IPS-15b (cell line): ENCODE measurements around the gene GRK6.
"Not testable (repeated sequence)": the region's sequence is repeated elsewhere in the genome, so short reads cannot be mapped to it uniquely, and the experiment has no call there.

Experiments
- H3K27me3 ChIP-seq: one replicate; pipeline ENCODE4 v1.6.1; 2013; ENCODE audit warnings: low read length; ENCODE audit not compliant: control insufficient read depth, insufficient read depth
- H3K36me3 ChIP-seq: one replicate; pipeline ENCODE4 v1.6.1; 2013; ENCODE audit warnings: low read length; ENCODE audit not compliant: control insufficient read depth, insufficient read depth
- H3K4me1 ChIP-seq: one replicate; pipeline ENCODE4 v1.6.1; 2013; ENCODE audit warnings: mild to moderate bottlenecking, low read length; ENCODE audit not compliant: control insufficient read depth, insufficient read depth
- H3K4me3 ChIP-seq: one replicate; pipeline ENCODE4 v1.5.1; 2013; ENCODE audit warnings: low read depth, low read length
- H3K9ac ChIP-seq: one replicate; pipeline ENCODE4 v1.6.1; 2013; ENCODE audit warnings: low read depth, mild to moderate bottlenecking, low read length
- H3K9me3 ChIP-seq: one replicate; pipeline ENCODE4 v1.6.1; 2013; ENCODE audit warnings: mild to moderate bottlenecking, low read length; ENCODE audit not compliant: control insufficient read depth, insufficient read depth

Gene GRK6

GRCh38 chr5:177483994-177484901, 57.8 kb downstream of the GRK6 start:
- Histone ChIP-seq H3K27me3 (no peaks in the 10 kb centered on the region), H3K4me3 (no peak overlapping the region), H3K36me3 (peaks cover 41% of the 10 kb centered on the region), H3K9me3 (no peaks in the 10 kb centered on the region), H3K9ac (no peak overlapping the region), H3K4me1 (no peaks in the 10 kb centered on the region)

- Histone ChIP-seq H3K36me3 (peaks cover 49% of the 10 kb centered on the region), H3K4me3 (no peak overlapping the region), H3K9me3 (no peaks in the 10 kb centered on the region), H3K4me1 (no peaks in the 10 kb centered on the region), H3K9ac (no peak overlapping the region), H3K27me3 (no peaks in the 10 kb centered on the region)
Measured at GRCh38 chr5:177484902-177485549, 58.5 kb downstream of the GRK6 start.

DNA sequence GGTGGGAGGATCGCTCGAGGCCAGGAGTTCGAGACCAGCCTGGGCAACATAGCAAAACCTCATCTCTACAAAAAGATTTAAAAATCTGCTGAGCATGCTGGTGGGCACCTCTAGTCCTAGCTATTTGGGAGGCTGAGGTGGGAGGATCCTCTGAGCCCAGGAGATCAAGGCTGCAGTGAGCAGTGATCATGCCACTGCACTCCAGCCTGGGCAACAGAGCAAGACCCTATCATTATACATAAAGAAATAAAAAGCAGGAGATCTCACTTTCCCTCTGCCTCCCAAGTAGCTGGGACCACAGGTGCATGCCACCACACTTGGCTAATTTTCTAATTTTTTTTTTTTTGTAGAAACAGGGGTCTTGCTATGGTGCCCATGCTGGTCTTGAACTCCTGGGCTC, 59.3 kb downstream of the GRK6 start:
- not testable (repeated sequence) for H3K9ac ChIP-seq, H3K27me3 ChIP-seq, H3K9me3 ChIP-seq, H3K4me3 ChIP-seq, H3K4me1 ChIP-seq
- peaks cover 56% of the 10 kb centered on the region for H3K36me3 ChIP-seq

DNA sequence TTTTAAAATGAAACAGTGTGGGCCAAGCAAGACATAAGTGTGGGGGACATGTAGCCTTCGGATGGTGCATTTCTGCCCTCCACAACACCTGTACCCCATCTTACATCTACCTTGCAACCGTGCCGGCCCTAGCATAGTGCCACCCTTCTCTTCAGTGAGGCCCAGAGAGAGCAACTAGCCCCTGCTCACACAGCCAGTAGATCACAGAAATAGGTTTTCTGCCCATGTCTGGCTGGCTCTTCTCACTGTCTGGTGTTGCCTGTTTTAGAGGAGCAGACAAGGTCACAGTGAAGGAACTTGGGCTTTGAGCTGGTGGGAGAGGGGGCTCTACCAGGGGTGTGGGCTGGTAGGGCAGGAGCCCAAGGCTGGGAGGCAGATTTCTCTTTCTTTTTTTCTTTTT, 59.8 kb downstream of the GRK6 start:
- peaks cover 2% of the 10 kb centered on the region for H3K4me1 ChIP-seq
- H3K36me3 ChIP-seq, result peaks cover 61% of the 10 kb centered on the region
- no peaks in the 10 kb centered on the region for H3K27me3 ChIP-seq
- no peaks in the 10 kb centered on the region for H3K9me3 ChIP-seq
- H3K4me3 ChIP-seq, result no peak overlapping the region
- no peak overlapping the region for H3K9ac ChIP-seq

GRCh38 chr5:177487144-177487543, 60.7 kb downstream of the GRK6 start:
- no peak overlapping the region for H3K4me3 ChIP-seq
- peaks cover 62% of the 10 kb centered on the region for H3K36me3 ChIP-seq
- no peak overlapping the region for H3K9ac ChIP-seq
- peaks cover 3% of the 10 kb centered on the region for H3K4me1 ChIP-seq
- no peaks in the 10 kb centered on the region for H3K9me3 ChIP-seq
- H3K27me3 ChIP-seq, result no peaks in the 10 kb centered on the region

GRCh38 chr5:177487975-177488374, 61.5 kb downstream of the GRK6 start:
- Histone ChIP-seq H3K4me3 (no peak overlapping the region), H3K9ac (no peak overlapping the region), H3K36me3 (peaks cover 63% of the 10 kb centered on the region), H3K27me3 (no peaks in the 10 kb centered on the region), H3K9me3 (no peaks in the 10 kb centered on the region), H3K4me1 (peaks cover 3% of the 10 kb centered on the region)

GRCh38 chr5:177489119-177489716, 62.7 kb downstream of the GRK6 start:
- no peak overlapping the region for H3K4me3 ChIP-seq
- peaks cover 53% of the 10 kb centered on the region for H3K36me3 ChIP-seq
- no peaks in the 10 kb centered on the region for H3K27me3 ChIP-seq
- no peak overlapping the region for H3K9ac ChIP-seq
- no peaks in the 10 kb centered on the region for H3K9me3 ChIP-seq
- H3K4me1 ChIP-seq, result peaks cover 3% of the 10 kb centered on the region

DNA sequence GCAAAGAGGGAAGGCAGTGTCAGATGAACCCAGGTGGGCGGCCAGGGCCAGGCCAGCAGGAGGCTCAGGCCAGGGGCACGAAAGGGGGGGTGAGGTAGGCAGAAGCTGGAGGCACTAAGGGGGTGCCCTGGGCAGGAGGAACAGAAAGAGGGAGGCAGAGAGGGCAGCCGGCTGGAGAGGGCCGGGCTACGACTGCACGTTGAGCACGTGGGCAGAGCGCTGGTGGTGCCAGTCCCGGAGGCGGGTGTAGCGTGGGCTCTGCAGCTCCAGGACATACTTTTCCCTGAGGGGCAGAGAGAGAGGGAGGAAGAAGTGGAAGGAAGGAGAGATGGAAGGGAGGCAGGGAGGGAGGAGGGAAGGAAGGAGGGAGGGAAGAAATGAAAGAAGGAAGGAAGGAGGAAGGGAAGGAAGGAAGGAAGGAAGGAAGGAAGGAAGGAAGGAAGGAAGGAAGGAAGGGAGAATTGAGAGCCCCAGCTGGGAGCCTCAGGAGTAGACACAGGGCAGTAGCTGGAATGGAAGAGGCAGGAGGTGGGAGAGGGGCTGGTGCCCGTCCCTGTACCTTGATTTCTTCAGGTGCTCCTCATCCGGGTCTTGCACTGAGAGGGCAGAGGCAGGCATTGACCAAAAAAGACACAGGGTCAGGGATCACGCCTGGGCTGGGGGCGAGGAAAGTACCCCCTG, 64.0 kb downstream of the GRK6 start:
- Histone ChIP-seq H3K27me3 (no peaks in the 10 kb centered on the region), H3K9ac (no peak overlapping the region), H3K36me3 (peaks cover 49% of the 10 kb centered on the region), H3K4me3 (no peak overlapping the region), H3K9me3 (no peaks in the 10 kb centered on the region), H3K4me1 (peaks cover 8% of the 10 kb centered on the region)

DNA sequence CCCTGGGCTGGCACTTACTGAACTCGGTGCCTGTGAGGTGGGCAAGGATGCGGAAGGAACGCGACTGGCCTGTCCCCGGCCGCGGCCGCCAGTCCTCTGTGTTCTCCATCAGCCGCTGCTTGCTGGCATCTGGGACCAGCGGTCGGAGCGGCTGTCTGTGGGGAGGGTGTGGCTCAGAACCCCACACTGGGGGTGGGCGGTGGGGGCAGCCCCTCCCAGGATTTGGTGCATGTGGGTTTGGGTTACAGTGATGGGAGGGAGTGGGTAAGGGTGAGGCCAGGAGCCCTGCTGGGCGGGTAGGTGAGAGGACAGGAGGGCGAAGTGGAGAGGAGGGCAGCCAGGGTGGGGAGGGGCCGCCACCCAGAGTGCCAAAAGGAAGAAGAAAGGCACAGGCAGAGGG, 64.5 kb downstream of the GRK6 start:
- no peak overlapping the region for H3K4me3 ChIP-seq
- H3K4me1 ChIP-seq, result peaks cover 12% of the 10 kb centered on the region
- peaks cover 51% of the 10 kb centered on the region for H3K36me3 ChIP-seq
- H3K9ac ChIP-seq, result no peak overlapping the region
- H3K9me3 ChIP-seq, result no peaks in the 10 kb centered on the region
- no peaks in the 10 kb centered on the region for H3K27me3 ChIP-seq

- Histone ChIP-seq H3K9ac (no peak overlapping the region), H3K9me3 (no peaks in the 10 kb centered on the region), H3K4me1 (peaks cover 14% of the 10 kb centered on the region)
Measured at GRCh38 chr5:177491429-177491945, 65.0 kb downstream of the GRK6 start.

GRCh38 chr5:177491983-177492746, 65.7 kb downstream of the GRK6 start:
- Histone ChIP-seq H3K4me1 (peaks cover 14% of the 10 kb centered on the region), H3K4me3 (no peak overlapping the region), H3K36me3 (peaks cover 49% of the 10 kb centered on the region), H3K9me3 (no peaks in the 10 kb centered on the region), H3K9ac (no peak overlapping the region), H3K27me3 (no peaks in the 10 kb centered on the region)

More at GRCh38 chr5:177491429-177491945, 65.0 kb downstream of the GRK6 start:
- peaks cover 51% of the 10 kb centered on the region for H3K36me3 ChIP-seq
- H3K27me3 ChIP-seq, result no peaks in the 10 kb centered on the region
- no peak overlapping the region for H3K4me3 ChIP-seq
